ENCODE measurements around the gene SMIM26.

DNA sequence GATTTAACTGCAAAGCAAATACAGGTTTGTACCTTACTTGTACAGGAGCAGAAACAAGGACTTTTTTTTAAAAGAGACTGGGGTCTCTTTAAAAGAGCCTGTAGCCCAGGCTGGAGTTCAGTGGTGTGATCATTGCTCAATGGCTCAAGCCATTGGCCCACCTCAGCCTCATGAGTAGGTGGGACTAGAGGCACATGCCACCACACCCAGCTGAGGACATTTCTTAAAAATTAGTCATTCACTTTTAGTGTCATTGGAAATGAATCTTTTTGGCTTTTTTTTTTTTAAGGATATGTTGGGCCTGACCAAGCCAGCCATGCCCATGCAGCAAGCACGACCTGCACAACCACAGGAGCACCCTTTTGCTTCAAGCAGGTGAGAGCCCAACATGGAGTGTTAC lies 42.6 kb upstream of the SMIM26 start:
- no peak for TF ChIP-seq CTCF (IDR thresholded peaks at IDR 0.05)
- no peak for TF ChIP-seq POLR2A (IDR thresholded peaks at IDR 0.05)
- TF ChIP-seq POLR2AphosphoS5 (IDR thresholded peaks at IDR 0.05) = no peak
